ELF-1 (cell line): Measurements from ENCODE around the gene CABP2.

Experiments used
- DNase-seq: peaks from one replicate; pipeline ENCODE4 v3.0.0-alpha.2; 2016; ENCODE audit warnings: low read depth, low spot score

Gene CABP2

GRCh38 chr11:67507864-67508485, 15.3 kb downstream of the CABP2 start, which contains the start of gene CDK2AP2:
CDK2AP2 (minus strand) TSS chr11:67508162; CDS start chr11:67508082, 80 bp downstream.
- peak; percentile 100 for DNase-seq

GRCh38 chr11:67507242-67507863, 15.9 kb downstream of the CABP2 start:
- no peak for DNase-seq

DNA sequence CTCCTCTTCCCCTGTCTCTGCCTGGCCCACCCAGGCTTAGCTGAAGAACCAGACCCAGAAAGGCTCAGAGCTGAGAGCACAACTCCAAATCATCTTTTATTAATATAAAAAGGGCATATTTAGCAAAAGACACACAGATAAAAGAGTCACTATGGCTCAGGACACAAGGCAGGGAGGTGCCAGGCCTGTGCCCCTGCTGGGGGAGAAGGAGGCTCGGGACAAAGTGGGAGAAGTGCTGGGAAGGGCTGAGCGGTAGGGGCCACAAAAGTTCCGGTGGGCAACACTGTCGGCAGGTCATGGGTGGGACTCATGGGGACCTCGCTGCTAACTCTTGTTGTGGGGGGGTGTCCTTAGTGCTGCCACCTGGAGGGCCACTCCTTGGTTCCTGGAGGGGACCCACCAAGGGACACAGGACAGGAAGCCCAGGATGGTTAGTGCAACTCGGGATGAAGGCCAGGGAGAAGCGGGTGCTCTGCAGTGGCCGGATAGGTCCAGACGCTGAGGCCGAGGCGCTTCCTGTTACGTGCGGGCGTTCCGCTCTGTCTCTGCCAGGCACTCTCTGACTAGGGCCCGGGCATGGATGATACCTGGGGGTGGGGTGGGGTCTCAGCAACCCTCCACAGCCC, 16.7 kb downstream of the CABP2 start:
- no peak for DNase-seq

- DNase-seq: peak; percentile 92
These were observed 17.4 kb downstream of the CABP2 start for GRCh38 chr11:67505605-67506396.

DNA sequence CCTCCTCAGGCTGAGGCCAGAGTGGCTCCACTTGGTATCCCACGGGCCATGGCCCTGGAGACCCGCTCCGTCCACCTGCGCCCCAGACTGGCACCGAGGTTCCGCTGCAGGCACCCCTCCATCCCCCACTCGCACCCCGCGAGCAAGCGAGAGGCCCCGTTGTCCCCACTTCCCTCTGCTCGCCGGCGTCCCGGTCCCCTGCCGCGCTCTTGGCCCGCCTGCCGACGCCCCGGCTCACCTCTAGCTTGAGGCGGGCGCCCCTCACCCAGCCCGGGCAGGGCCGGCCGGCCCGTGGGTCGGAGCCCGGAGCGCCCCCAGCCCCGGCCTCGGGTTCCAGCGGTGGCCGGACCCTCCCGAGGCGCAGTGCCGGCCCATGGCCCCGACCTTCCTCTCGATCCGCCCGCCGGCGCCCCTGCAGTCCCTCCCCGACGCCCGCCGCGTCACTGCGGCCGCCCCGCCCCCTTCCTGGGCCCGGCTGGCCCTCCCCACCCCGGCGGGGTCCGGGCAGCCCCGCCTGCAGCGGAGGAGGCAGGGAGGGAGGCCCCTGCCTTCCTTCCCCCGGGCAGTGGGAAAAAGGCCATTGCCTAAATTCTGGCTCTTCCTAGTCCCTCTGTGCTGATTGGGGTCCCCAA, 18.2 kb downstream of the CABP2 start, which contains the start of gene PITPNM1:
PITPNM1 (minus strand) TSS at position 414 of the 632 bp plus-strand sequence. CDS start 1,183 bp downstream, outside the sequence.
- peak; percentile 44 for DNase-seq

GRCh38 chr11:67504005-67504949, 19.0 kb downstream of the CABP2 start:
- peak; percentile 17 for DNase-seq

GRCh38 chr11:67503119-67504004, 19.9 kb downstream of the CABP2 start:
- DNase-seq: no peak

DNA sequence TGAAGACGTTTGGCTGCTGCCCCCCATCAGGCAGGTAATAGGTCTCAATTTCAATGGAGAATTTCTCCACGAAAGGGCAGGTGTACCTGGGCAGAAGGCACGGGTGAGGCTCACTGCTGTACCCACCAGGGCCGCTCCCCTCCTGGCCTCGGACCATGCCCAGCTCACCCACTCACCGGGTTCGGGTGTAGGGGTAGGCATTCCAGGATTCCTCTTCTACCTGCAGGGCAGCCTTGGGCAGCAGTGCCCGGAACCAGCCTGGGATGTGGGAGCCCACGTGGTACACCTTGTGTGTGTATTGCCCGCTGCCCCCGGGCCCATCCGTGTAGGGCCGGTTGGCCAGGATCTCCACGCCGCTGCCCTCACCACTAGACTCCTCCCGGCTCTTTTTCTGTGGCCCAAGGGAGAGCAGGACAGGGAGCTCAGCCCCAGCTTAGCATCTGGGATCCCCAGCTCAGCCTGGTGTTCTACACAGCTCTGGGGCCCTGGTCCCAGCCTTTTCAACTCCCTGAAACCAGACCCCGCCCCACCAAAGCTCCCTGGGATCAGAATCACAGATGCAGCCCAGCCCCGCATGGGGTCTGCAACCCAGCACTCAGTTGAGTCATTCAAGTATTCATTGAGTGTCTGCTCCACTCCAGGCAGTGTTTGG, 20.8 kb downstream of the CABP2 start:
- DNase-seq: no peak

GRCh38 chr11:67501854-67502253, 21.4 kb downstream of the CABP2 start:
- no peak for DNase-seq

- no peak for DNase-seq
These were observed 22.2 kb downstream of the CABP2 start for GRCh38 chr11:67500831-67501715.

DNA sequence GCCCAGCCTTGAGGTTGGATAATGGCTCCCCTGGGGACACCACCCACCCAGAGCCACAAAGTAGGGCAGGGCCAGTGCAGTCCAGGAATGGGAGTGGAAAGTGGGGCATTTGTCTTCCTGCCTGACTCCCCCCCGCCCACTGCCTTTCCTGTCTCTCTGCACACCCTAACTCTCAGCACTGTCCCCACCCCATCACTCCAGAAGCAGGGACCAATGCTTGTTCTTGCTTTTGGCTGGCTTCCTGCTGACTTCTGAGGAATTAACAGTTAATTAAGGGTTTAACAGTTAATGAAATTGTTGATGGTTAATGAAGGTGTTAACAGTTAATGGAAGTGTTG, 22.8 kb downstream of the CABP2 start:
- no peak for DNase-seq

DNA sequence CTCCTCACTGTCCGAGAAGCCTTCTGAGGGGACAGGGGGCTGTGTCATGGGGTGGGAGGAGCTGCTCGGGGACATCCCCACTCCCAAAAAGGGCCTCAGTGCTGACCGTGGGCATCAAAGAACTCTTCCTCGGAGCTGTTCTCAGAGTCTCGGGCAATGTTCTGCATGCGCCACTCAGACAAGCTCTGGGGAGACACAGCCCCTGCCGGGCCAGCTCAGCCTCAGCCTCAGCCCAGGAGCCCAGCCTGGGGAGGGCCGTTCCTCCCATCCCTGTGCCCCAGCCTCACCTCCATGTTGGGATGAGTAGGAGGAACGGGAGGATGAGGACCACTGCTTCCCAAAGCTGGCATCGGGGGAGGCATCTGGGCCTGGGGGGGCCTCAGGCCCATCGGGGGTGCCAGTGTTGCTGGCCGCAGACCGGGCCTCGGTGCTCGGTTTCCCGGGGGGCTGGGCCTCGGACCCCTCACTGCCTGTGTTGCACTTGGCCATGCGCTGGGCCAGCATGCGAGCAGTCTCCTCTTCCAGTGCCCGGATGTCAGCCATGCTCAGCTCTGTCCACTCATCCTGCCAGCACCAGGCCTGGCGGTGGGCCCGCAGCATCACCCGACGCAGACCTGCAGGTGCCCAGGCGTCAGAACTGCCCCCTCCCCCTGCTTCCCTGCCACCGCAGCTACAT, 23.3 kb downstream of the CABP2 start:
- DNase-seq: no peak

DNA sequence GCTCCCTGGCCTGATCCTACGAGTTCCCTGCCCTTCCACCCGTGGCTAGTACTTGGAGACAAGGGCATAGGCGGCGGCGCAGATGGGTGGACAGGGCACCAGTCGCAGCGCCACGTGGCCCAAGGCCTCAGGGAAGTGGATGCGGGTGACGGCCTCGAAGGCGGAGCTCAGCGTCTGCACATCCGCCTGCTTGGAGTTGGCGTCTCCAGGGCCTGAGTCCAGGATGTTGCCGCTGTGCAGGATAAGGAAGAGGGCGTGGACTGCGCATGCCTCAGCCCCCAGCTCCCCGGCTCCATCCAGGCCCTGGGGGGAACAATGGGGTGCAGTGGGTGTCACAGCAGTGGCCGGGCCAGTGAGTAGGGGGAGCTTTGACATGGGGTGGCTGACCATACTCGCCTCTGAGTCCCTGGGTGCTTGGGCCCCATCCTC, 24.7 kb downstream of the CABP2 start:
- no peak for DNase-seq

DNA sequence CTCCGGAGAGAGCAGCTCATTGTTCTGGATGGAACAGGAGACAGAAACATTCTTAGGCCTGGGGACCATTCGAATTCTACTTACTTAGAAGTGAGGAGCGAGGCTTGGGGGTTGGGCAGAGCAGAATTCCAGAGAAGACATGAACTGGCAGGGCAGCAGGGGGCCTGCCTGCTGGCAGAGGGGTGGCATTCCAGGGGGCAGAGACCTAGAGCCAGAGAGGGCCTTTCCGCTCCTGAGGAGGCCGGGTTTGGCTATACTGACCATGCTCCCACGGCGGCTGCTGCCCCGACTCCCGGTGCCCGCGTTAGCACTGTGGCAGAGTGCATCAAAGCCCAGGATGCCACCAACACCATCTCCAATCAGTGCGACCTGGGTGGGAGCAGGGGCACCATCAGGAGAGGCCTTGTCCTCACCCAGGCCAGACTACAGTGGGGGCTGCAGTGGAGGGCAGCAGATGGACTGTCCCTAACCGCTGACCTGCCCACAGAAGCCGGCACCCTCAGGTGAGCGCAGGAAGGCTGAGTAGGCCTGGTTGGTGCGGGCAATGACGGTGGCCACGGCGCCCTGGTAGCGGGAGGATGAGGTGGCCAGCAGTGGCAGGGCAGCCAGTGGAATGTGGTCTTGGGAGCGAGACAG, 25.5 kb downstream of the CABP2 start:
- no peak for DNase-seq

DNA sequence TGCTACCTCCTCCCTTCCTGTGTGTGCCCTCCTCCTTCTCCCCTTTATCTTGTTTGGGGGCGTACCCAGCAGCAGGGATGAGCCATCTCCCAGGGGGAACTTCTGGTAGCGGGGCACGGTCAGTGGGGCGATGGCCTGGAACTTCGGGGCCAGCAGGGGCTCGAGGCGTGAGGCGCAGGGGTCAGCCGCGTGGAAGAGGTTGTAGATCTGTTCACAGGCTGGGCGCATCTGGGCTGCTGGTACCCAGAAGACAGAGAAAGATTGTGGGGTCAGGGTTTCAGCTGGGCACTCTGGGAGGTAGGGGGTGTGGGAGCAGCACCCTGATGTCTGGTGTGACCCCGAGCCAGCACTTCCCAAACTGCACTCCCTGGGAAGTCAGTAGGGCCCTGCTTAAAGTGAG, 27.1 kb downstream of the CABP2 start:
- DNase-seq: no peak

- DNase-seq: no peak
These were observed 27.8 kb downstream of the CABP2 start for GRCh38 chr11:67495234-67496005.
